ENCODE data around the gene PRIM2.

DNA sequence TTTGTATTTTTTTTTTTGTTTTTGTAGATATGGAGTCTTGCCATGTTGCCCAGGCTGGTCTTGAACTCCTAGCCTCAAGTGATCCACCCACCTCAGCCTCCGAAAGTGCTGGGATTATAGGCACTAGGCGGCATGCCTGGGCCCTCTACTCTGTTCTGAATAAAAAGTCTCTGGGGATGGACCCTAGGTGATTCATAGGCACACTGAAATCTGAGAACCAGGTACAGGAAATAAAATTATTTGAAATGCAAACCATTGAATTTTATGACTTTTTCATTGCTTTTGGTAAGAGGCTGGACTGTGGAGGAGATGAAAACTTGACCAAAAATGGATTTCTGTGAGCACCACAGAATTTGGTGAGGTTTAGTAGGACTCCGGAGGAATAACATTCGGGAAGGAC is 117.5 kb downstream of the PRIM2 start:
- TF ChIP-seq, protein P1, sequence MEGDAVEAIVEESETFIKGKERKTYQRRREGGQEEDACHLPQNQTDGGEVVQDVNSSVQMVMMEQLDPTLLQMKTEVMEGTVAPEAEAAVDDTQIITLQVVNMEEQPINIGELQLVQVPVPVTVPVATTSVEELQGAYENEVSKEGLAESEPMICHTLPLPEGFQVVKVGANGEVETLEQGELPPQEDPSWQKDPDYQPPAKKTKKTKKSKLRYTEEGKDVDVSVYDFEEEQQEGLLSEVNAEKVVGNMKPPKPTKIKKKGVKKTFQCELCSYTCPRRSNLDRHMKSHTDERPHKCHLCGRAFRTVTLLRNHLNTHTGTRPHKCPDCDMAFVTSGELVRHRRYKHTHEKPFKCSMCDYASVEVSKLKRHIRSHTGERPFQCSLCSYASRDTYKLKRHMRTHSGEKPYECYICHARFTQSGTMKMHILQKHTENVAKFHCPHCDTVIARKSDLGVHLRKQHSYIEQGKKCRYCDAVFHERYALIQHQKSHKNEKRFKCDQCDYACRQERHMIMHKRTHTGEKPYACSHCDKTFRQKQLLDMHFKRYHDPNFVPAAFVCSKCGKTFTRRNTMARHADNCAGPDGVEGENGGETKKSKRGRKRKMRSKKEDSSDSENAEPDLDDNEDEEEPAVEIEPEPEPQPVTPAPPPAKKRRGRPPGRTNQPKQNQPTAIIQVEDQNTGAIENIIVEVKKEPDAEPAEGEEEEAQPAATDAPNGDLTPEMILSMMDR (IDR thresholded peaks at IDR 0.05) = no peak
- TF ChIP-seq POLR2A (IDR thresholded peaks at IDR 0.05) (no peak), POLR2AphosphoS5 (IDR thresholded peaks at IDR 0.05) (no peak)

All from prostate gland (tissue), 2 donors.